Activated CD4-positive, alpha-beta T cell treated with anti-CD3 and anti-CD28 coated beads, Interleukin-2, amount 50 U/mL, for 16 hours (primary cell): ENCODE data around the gene KLK6.

ENCODE experiments used
- DNase-seq: peaks from one replicate; pipeline ENCODE4 v3.0.0-alpha.2; 2020

The KLK6 gene

GRCh38 chr19:50969413-50969760 is at the start of gene KLK6:
KLK6 (minus strand) TSS chr19:50969591; CDS start chr19:50968104, 1,487 bp downstream.
- DNase-seq: no peak

- no peak for DNase-seq
These were observed 49.6 kb upstream of the KLK6 start for GRCh38 chr19:51018745-51019543.

- peak; percentile 9 for DNase-seq
These were observed 47.6 kb upstream of the KLK6 start for GRCh38 chr19:51016798-51017683.

DNA sequence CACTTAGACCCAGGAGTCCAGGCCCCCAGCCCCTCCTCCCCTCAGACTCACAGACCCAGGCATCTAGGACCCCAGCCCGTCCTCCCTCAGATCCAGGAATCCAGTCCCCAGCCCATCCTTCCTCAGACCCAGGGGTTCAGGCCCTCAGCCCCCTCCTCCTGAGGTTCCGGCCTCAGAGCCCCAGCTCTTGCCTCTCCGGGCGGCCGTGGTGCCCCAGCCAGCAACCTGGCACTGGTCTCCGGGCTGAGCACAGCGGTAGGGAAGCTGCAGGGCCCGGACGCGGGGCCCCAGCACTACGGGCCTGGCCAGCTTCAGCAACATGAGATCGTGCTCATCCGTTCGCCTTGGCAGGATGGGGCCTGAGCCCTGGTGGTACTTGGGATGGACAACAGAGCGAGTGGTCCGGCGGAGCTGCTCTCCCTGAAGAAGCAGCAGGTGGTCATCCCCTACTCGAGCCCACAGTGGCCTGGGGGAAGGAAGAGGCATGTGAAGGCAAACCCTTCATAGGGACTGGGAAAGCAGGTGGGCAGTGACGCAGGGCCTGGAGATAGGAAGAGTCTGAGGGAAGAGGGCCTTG is 46.4 kb upstream of the KLK6 start:
- DNase-seq: no peak

GRCh38 chr19:51014242-51014641 is 44.9 kb upstream of the KLK6 start:
- no peak for DNase-seq

DNA sequence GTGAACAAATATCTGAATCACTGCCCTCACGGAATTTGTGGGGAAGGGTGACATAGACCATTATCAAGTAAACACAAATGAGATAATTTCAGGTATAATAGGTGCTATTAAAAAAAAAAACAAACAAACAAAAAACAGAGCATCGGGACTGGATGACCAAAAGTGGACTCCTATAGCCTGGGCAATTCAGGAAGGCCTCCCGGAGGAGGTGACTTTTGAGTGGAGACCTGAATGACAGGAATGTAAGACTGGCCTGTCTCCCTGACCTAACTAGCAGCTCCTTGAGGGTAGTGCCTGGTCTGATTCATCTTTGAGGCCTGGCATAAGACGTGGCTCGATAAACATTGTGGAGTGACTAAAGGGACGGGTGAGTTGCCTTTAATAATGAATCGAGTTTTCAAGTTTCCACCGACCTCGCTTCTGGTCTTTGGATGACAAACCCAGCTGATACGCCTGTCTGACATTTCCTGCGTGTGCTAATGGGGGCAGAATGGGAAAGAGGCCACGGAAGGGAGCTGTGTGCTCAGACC is 43.3 kb upstream of the KLK6 start:
- DNase-seq: no peak

- no peak for DNase-seq
These were observed 40.8 kb upstream of the KLK6 start for GRCh38 chr19:51010066-51010795.

DNA sequence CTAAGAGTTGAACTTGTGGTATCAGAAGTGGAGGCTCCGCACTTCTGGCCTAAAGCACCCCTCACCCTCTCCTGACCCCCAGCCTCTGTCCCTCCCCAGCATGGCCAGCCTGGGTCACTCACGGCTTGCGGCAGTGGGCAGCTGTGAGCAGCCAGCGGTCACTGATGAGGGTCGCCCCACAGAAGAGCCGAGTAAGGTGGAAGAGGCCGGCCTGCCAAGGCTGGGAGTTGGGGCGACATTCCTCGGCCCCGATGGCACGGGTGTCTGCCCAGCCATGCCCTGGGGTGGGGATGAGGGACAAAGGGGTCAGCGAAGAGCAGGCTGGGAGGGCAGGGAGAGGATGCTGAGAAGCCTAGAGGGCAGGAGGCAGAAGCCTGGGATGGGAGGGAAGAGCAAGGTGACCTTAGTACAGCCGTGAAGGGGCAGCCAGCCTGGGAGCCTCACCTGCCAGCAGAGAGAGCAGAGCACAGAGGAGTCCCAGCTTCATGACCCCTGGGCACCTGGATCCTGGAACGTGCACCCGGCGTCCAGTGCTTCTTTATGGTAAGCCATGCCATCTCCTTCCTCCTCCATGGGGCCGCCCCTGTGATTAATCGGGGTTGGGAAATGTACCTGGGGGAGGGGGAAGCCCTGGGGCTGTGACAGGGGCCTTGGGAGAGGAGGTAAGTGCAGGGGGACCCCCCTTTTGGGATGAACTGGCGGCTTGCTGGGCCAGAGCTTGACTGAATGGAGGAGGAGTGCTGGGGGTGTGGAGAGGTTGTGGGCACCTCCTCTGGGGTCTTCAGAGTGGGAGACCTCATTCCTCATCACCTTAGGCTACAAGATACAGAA is 39.9 kb upstream of the KLK6 start:
- no peak for DNase-seq

- no peak for DNase-seq
These were observed 38.1 kb upstream of the KLK6 start for GRCh38 chr19:51007488-51007887.

- no peak for DNase-seq
These were observed 37.0 kb upstream of the KLK6 start for GRCh38 chr19:51006406-51006805.

DNA sequence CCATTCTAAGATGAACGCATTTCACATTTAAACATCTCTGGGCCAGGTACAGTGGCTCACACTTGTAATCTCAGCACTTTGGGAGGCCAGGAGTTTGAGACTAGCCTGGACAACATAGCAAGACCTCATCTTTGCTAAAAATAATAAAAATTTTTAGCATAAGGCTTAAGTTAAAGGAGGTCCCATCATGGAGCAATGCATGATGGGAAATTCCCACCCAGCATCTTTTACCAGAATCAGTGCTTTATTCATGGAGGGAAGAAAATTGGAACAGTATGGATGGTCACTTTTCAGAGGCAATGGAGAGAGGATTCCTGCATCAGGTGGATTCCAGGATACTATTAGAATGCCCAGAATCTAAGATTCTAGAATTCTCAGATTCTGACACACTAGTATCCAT is 35.9 kb upstream of the KLK6 start:
- DNase-seq: no peak

DNA sequence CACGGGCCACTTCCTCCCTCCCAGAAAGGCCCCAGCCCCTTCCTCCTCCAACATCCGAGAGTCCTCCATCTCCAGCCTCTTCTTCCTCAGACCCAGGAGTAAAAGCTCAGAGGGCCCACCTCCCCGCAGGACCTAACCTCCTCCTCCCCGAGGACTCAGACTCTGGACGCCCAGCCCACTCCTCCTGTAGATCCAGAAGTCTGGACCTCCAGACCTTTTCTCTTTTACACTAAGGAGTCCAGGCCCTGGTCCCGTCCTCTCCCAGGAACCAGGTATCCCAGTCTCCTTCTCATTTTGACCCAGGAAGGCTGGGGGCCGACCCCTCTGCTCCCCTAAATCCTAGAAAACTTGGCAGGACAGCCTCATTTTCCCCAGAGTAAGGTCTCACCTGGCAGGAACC is 33.9 kb upstream of the KLK6 start:
- no peak for DNase-seq

- DNase-seq: peak; percentile 41
These were observed 33.3 kb upstream of the KLK6 start for GRCh38 chr19:51002542-51003311.

- DNase-seq: no peak
These were observed 32.7 kb upstream of the KLK6 start for GRCh38 chr19:51002089-51002532.

- DNase-seq: no peak
These were observed 32.1 kb upstream of the KLK6 start, which contains the start of gene KLK8 for GRCh38 chr19:51001515-51001914. KLK8 (minus strand) TSS chr19:51001604; CDS start chr19:51001167, 437 bp downstream.

- no peak for DNase-seq
These were observed 31.6 kb upstream of the KLK6 start for GRCh38 chr19:51000981-51001380.

GRCh38 chr19:51000426-51000825 is 31.0 kb upstream of the KLK6 start:
- DNase-seq: no peak

- DNase-seq: no peak
These were observed 29.3 kb upstream of the KLK6 start for GRCh38 chr19:50998686-50999085.

GRCh38 chr19:50998061-50998460 is 28.7 kb upstream of the KLK6 start:
- DNase-seq: no peak

GRCh38 chr19:50994129-50994528 is 24.7 kb upstream of the KLK6 start:
- no peak for DNase-seq

DNA sequence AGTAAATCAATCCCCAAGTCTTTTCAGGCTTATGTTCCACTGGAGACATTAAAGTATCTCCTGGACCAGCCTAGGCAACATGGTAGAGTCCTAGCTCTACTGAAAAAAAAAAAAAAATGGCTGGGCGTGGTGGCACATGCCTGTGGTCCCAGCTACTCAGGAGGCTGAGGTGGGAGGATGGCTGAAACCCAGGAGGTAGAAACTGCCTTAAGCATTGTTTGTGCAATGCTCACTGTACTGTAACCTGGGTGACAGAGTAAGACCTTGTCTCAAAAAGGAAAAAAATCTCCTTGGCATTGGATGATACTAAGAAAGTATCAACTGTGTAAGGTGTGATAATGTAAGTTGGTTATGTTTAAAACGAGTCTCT is 23.3 kb upstream of the KLK6 start:
- DNase-seq: no peak
